Panc1 (cell line): ENCODE measurements around the gene D2HGDH.

ENCODE experiments used
- CTCF ChIP-seq: fragments of 450-650 bp; IDR thresholded peaks from 2 replicates; pipeline ENCODE4 v1.5.1; 2017; ENCODE audit warnings: mild to moderate bottlenecking
- POLR2AphosphoS5 ChIP-seq: IDR thresholded peaks from 2 replicates; pipeline ENCODE4 v1.6.1; 2012; ENCODE audit warnings: mild to moderate bottlenecking, low read depth, low read length, moderate library complexity
- TCF7L2 ChIP-seq: IDR thresholded peaks from 2 replicates; pipeline ENCODE4 v1.6.1; 2011; ENCODE audit warnings: mild to moderate bottlenecking, low read depth, low read length, inconsistent platforms

- TF ChIP-seq CTCF: no peak
- TF ChIP-seq POLR2AphosphoS5: no peak
- TF ChIP-seq TCF7L2: no peak
Observed at GRCh38 chr2:241721852-241722251, 12.6 kb upstream of the D2HGDH start.
